Measurements from ENCODE around the gene TMEM244.
"Not testable (repeated sequence)": the region's sequence is repeated elsewhere in the genome, so short reads cannot be mapped to it uniquely, and the experiment has no call there.

Gene TMEM244

GRCh38 chr6:129818251-129818650 is 42.9 kb downstream of the TMEM244 start:
- DNase-seq (ENCODE audit: low read depth, low spot score) = no peak
- H3K27ac ChIP-seq = no peak overlapping the region

- no peak overlapping the region for H3K27ac ChIP-seq
- no peak for DNase-seq (ENCODE audit: low read depth, low spot score)
These were observed 43.3 kb downstream of the TMEM244 start for GRCh38 chr6:129817821-129818220.

- no peak overlapping the region for H3K27ac ChIP-seq
- DNase-seq (ENCODE audit: low read depth, low spot score) = no peak
These were observed 43.8 kb downstream of the TMEM244 start for GRCh38 chr6:129817332-129817731.

GRCh38 chr6:129812145-129812777 is 48.9 kb downstream of the TMEM244 start:
- DNase-seq (ENCODE audit: low read depth, low spot score) = no peak
- no peak overlapping the region for H3K27ac ChIP-seq

- DNase-seq (ENCODE audit: low read depth, low spot score); H3K27ac ChIP-seq: not testable (repeated sequence)
These were observed 54.0 kb downstream of the TMEM244 start for GRCh38 chr6:129807141-129807540.

GRCh38 chr6:129802920-129803319 is 58.2 kb downstream of the TMEM244 start:
- not testable (repeated sequence) for DNase-seq (ENCODE audit: low read depth, low spot score); H3K27ac ChIP-seq

GRCh38 chr6:129801909-129802308 is 59.2 kb downstream of the TMEM244 start:
- DNase-seq (ENCODE audit: low read depth, low spot score) = peak; percentile 75
- no peak overlapping the region for H3K27ac ChIP-seq

- peak; percentile 49 for DNase-seq (ENCODE audit: low read depth, low spot score)
- no peak overlapping the region for H3K27ac ChIP-seq
These were observed 65.9 kb downstream of the TMEM244 start for GRCh38 chr6:129795261-129795660.

- no peak overlapping the region for H3K27ac ChIP-seq
- DNase-seq (ENCODE audit: low read depth, low spot score) = no peak
These were observed 67.7 kb downstream of the TMEM244 start for GRCh38 chr6:129793447-129793846.

- no peak overlapping the region for H3K27ac ChIP-seq
- no peak for DNase-seq (ENCODE audit: low read depth, low spot score)
These were observed 69.1 kb downstream of the TMEM244 start for GRCh38 chr6:129792049-129792448.

GRCh38 chr6:129790785-129791184 is 70.3 kb downstream of the TMEM244 start:
- DNase-seq (ENCODE audit: low read depth, low spot score) = no peak
- no peak overlapping the region for H3K27ac ChIP-seq

GRCh38 chr6:129789974-129790373 is 71.1 kb downstream of the TMEM244 start:
- DNase-seq (ENCODE audit: low read depth, low spot score) = no peak
- H3K27ac ChIP-seq = no peak overlapping the region

- H3K27ac ChIP-seq = no peak overlapping the region
- no peak for DNase-seq (ENCODE audit: low read depth, low spot score)
These were observed 73.3 kb downstream of the TMEM244 start for GRCh38 chr6:129787816-129788215.

GRCh38 chr6:129786548-129786947 is 74.6 kb downstream of the TMEM244 start:
- DNase-seq (ENCODE audit: low read depth, low spot score) = no peak
- no peak overlapping the region for H3K27ac ChIP-seq

GRCh38 chr6:129785756-129786135 is 75.4 kb downstream of the TMEM244 start:
- H3K27ac ChIP-seq = no peak overlapping the region

GRCh38 chr6:129785047-129785755 is 75.9 kb downstream of the TMEM244 start:
- no peak for DNase-seq (ENCODE audit: low read depth, low spot score)
- H3K27ac ChIP-seq = no peak overlapping the region

More at GRCh38 chr6:129785756-129786135, 75.4 kb downstream of the TMEM244 start:
- DNase-seq (ENCODE audit: low read depth, low spot score) = no peak

Measured in epithelial cell of prostate (primary cell).